NCI-H526 treated with DMSO at 0.1 percent for 48 hours (cell line): Measurements from ENCODE around the gene RAC3.

ENCODE experiments used
- DNase-seq: peaks from one replicate; lab custom pipeline; 2025; lab: John Stamatoyannopoulos, UW

RAC3 gene

DNA sequence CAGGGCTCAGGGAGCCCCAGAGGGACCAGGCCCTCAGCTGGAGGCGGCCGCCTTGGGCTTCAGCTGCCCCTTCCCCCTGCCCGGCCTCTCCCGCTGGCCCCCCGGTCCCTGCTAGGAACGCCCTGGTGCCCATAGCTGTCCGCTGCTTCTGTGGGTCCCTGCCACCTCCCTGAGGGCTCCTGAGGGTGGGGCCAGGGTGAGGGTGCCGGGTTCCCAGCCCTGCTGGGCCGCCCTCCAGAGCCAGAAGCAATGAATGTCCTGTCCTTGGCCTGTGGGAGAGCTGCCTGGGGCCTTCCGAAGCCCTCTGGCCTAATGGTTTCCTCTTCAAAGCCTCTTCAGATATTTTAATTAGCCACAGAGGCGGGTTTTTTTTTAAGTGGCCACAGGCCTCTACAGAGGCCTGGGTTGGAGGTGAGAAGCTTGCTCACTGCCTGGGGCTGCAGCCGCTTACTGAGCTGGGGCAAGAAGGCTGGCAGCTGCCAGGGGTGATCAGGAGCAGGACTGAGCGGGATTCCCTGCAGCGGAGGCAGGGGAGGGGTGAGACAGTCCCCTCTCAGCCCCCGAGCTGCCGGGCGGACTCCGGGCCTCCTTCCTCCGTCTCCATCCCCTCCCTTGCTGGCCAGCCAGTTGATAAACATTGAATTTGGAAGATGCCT is 18.7 kb upstream of the RAC3 start:
- DNase-seq, result no peak

DNA sequence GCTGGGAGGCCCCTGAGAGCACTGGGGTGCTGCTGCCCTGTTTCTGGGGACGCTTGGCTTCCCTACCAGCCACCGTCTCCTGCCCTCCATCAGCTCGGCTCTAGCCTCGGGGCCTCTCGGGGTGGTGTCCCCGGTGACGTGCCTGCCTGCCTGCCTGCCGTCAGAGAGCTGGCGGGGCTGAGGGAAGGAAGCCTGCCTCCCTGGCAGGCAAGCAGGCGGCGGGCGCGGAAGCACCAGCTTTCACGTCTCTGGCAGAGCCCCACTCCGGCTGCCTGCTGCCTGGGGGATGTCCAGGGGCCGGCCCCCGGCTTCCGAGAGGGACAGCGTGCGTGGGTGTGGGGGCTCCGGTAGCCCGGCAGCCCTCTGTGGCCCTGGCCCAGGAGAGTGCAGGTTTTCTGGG is 18.1 kb upstream of the RAC3 start:
- DNase-seq, result no peak

DNA sequence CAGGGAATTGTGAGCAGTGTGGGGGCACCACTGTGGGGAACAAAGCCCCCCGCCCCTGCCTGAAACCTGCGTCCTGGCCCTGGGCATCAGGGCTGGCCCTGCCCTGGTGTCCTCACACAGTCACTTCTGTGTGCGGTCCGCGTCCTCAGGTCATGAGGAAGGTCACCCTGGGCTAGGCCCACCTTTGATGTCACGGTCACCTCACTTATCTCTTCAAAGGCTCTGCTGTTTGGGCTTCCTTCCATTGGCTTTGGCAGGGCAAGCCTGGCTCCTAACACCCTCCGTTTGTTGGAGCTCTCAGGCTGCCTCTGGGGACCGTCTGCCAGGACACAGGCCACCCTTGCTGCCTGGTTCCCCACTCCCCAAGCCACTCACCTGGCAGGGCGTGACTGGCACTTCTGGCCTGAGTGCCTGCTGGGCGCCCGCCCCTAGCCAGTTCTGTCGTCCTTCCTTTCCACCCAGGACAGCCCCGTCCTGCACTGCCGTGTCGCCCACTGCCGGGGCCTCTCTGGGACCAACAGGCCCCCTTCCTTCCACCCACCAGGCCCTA is 17.6 kb upstream of the RAC3 start:
- DNase-seq, result no peak

DNA sequence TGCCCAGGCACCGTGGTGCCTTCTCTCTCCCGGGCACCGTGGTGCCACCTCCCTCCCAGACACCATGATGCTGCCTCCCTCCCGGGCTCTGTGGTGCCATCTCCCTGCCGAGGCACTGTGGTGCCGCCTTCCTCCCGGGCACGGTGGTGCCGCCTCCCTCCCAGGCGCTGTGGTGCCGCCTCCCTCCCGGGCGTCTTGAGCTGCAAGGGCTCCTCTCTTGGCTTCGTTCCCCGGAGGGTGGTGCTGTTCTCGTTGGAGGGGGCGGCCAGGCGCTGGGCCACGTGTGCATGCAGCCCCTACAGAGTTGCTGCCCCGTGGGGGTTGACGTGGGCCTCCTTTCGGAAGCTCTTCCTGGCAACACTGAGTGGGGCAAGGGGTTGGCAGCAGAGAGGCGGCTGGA is 17.0 kb upstream of the RAC3 start:
- no peak for DNase-seq

DNA sequence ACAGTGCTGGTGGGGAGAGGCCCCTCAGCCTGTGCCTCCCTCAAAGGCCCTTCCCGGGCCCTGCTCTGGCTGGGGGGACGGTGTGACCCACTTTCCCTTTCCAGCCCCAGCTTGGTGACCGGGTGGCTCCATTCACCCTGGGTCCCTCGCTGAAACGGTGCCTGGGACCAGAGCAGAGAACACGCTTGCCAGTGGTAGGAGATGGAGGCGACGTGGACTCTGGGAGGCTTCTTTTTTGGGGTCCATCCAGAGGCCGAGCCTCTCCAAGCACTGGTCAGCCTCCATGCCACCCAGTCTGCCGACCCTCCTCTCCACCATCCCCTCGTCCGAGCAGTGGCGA is 16.5 kb upstream of the RAC3 start:
- no peak for DNase-seq

DNA sequence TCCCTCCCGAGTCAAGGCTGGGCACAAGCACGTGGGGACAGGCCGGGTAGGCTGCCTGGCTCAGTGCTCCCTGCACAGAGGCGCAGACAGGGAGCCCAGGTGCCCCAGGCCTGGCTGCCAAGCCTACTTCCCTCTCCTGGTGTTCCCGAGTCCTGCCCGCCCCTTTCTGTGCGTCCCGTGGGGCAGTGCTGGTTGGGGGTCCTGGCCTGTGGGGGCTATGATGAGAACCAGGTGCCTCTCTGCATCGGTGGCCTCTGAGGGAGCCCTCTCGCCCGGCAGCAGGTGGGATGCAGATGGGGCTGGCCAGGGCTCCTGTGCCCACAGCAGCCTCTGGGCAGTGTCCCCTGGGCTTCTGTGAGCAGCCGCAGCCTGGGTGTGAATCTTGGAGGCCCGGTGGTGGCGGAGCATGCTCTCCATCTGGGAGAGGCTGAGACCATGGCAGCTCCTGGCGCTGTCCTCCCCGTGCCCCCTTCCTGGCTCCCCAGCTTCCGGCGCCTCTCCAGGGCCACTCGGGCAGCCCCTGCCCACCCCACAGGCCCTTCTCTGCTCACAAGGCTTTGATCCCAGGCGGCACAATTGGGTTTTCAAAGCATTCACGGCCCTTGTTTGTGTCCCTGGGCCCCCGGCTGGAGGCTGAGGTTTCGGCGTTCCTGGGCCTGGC is 16.0 kb upstream of the RAC3 start:
- DNase-seq, result no peak

DNA sequence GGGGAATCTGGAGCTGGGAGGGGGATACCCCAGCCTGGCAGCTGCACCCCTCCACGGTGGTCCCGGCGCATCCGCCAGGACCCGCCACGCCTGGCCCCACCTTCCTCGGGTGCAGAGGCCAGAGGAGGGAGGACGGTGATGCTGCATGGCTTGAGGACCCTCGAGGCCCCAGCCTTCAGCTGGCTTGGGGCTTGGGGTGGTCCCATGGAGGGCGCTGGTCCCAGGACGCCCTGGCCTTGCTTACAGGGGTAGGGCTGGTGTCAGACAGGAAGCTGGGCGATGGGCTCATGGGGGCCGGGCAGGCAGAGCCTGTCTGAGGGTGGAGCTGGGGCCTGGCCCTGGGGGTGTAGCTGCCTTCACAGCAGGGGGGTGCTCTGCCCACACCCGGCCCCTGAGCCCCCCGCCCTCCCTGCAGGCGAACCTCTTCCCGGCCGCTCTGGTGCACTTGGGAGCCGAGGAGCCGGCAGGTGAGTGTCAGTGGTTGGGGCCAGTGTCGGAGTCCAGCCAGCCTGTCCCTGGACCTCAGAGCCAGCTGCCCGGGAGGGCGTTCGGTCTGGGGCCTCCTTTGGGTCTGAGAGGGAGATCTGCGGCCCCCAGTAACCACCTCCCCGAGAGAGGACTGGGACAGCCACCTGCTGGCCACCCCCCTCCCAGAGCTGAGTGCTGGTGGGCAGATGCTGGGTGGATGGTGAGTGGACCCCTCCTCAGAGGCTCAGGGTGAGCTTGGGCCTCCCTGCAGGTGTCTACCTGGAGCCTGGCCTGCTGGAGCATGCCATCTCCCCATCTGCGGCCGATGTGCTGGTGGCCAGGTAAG is 15.2 kb upstream of the RAC3 start:
- no peak for DNase-seq

DNA sequence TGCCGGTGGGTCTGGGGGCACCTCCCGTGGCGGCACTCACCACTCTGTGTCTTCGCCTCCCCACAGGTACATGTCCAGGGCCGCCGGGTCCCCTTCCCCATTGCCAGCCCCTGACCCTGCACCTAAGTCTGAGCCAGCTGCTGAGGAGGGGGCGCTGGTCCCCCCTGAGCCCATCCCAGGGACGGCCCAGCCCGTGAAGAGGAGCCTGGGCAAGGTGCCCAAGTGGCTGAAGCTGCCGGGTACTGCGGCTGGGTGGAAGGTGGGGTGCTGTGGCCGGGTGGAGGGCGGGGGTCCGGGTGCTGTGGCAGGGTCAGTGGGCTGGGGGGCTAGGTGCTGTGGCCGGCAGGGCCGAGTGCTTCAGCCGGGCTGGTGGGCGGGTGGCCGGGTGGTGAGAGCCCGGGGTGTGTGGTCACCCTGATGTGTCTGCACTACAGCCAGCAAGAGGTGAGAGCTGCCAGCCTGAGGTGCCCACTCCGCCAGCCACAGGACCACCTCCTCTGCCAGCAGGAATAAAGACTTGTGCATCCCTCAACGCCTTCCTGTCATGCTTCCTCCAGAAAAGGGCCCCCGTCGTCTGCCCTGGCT is 14.5 kb upstream of the RAC3 start:
- DNase-seq, result no peak

DNA sequence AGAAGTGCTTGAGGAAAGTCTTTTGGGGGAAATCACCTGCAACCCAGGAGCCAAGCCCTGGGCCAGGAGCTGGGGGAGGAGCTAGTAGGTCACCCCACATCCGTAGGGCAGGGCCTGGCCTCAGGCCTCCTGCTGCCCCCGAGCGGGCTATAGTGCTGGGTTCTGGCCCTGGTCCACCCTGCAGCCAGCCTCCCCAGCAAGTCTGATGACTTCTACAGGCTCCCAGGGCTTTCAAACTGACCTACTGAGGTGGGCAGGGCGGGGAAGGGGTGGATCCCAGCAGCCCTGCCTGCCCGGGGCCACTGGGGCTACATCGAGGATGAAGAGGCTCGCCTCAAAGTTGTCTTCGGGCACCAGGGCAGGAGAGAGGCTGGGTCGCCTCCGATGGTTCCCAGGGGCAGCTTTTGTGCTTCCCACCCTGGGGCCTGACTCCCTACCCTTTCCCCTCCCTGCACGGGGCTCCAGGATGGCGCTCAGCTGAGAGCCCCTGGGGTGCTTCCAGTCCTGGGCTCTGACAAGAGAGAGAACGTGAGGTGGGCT is 13.8 kb upstream of the RAC3 start:
- DNase-seq, result no peak

DNA sequence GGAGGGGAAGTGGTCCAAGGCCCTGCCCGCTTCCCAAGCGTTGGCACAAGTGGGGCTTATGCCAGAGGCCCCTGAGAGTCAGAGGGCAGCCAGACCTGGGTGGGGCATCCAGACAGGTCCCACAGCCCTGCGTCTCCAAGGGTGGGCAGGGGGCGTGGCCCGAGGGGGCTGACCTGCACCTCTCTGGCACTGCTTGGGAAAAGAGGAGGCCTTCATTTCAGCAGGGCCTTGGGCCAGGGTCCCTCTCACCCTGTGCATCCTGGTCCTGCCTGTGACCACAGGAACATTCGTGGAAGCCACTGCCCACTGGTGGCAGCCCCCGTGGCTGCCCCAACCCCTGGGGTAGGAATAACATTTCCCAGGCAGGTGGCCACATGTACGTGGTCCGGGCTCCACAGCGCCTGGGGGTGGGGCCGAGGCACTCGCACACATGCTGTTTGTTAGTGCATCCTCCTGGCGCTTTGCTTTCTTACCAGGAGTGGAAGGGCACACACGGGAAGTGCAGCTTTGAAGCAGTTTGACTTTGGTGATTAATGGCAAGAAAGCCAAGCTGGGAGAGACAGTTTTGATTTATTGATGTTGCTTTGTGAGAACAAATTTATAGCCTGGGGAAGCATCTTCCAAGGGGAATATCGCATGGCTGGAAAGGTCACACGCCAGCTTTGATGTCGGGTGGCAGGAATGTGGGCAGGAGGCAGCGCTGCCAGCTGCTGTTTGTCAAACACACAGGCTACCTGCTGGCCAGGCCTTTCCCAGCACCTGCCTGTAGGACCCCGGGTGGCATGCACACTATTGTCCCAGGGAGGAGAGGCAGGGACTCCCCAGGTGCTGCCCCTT is 13.1 kb upstream of the RAC3 start:
- no peak for DNase-seq

DNA sequence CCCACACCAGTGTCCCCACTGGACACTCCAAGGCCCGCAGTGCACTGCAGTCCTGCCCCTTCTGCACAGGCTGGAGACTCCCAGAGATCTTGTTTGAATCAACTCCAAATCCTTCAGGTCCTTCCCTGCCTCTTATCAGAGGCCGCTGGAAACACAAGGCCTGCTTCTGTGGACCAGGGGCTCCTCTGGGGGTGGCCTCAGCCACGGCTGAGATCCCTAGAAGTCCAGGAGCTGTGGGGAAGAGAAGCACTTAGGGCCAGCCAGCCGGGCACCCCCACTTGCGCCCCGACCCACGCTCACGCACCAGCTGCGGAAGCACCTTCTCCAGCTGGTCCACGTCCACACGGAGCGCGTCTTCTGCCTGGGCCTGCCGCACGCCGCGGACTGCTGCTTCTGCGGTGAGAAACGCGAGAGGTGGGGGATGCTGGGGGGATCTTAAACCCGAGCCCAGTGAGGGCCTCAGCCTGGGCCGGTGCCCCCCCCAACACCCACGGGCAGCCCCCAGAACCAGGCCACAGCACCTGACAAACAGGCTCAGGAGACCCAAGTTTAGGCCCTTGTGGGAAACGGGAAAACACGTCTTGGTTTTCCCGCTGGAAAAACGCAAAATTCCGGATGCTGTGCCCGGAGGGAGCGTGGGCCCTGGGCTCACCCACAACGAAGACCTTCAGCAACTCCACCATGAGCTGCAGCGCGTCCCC is 12.3 kb upstream of the RAC3 start:
- no peak for DNase-seq

DNA sequence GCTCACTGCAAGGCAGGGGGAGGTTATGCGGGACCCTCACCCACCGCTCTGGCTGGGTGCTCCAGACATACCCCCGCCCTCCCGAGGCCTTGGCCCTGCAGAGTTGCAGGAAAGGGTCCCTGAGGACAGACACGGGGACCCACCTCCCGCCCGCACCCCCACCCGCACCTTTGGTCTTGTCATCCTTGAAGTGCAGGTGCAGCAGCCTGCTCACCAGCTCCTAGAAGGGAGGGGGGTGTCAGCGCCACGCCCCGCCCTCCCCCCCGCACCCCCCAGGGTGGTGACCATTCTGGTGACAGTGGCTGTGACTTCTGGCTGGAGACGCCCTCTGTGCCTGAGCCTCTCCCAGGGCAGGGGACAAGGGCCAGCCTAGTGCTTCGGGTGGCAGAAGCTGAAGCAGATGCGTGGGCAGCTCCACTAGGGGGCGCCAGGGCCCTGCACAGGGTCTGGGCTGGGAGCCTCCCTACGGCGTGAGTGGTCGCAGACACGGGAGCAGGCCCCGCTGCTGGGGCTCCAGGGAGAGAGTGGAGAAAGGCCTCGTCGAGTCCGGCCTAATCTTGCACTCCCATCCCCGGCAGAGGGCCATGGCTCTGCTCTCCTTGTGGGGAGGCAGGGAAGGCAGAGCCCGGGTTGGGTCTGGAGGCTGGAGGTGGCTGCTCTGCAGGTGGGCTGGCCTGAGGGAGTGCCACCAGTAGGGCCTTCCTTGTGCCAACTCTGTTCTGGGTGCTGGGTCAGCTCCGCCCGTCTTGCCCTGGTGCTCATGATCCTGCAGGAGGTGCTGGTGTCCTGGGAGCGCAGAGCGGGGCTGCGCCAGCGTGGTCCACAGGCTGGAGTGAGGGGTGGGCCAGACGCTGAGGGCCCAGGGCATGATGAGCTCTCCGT is 11.5 kb upstream of the RAC3 start:
- DNase-seq, result peak; percentile 29

DNA sequence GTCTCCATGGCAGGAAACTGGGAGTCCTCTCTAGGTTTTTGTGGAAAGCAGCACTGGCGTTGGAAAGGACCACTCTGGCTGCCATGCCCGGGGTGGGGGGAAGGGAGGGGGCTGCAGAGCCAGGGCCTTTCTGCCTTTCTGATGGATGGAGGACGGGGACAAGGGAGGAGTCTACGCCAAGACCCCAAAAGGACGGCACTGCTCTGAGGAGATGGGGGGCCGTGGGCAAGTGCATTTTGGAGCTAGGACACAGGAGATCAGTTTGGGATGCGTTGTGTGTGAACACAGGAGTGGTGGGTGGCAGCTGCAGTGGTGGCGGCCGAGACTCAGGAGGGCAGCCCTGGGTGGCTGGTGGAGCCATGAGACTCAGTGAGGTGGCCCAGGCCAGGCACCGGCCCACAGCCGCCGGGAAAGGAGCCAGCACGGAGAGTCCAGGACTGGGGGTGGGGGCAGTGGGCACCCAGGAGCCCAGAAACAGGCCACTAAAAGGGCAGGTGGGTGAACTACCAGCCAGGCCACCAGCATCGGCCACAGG is 10.8 kb upstream of the RAC3 start:
- DNase-seq, result no peak

DNA sequence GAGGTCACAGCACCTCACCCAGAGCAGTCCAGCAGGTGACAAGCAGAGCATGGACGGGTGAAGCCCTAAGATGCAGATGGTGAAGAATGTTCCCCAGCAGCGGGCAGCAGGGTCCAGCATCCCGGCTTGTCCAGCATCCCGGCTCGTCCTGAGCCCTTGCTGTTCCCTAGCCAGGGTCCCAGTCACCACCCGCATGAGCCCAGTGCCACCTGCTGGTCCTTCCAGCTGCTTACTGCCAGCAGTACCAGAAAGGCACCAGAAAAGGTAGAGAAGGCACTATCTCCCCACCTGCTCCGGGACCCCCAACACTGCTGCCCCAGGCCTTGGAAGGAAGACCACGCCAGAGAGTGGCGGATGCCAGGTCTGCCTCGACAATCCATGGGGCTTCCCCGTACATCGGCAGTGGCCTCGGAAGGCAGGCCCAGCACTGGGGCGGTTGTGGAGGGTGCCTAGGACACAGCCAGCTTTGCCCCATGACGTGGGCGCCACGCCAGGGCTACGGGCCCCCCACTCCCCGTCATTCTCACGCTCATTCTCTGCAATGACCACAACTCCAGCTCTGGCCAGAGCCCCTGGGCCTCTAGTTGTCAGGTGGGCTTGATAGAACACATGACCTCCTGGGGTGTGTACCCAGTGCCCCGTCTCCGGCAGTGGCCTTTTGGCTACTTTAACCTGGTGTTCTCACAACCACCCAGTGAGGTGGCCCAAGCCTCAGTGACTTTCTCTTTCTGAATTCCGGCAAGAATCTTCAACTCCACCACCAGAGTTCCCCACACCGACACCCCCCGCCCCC is 10.2 kb upstream of the RAC3 start:
- peak; percentile 30 for DNase-seq

DNA sequence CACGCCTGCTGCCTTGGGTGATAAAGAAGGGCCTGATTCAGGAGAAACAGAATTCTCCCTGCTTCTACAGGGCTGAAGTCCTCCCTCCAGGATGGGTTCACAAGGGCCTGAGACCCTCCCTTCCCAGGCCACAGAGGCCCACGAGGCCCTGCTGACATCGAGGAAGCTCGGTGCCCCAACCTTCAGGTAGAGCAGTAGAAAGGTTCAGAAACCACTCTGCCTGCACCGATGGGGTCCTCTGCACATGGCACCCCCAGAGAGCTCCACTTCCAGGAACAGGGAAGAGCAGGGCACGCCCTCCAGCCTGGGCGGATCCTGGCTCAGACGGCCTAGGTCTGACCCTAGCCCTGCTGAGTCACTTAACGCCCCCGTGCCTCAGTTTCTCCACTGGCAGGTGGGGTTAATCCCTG is 9.6 kb upstream of the RAC3 start:
- no peak for DNase-seq

DNA sequence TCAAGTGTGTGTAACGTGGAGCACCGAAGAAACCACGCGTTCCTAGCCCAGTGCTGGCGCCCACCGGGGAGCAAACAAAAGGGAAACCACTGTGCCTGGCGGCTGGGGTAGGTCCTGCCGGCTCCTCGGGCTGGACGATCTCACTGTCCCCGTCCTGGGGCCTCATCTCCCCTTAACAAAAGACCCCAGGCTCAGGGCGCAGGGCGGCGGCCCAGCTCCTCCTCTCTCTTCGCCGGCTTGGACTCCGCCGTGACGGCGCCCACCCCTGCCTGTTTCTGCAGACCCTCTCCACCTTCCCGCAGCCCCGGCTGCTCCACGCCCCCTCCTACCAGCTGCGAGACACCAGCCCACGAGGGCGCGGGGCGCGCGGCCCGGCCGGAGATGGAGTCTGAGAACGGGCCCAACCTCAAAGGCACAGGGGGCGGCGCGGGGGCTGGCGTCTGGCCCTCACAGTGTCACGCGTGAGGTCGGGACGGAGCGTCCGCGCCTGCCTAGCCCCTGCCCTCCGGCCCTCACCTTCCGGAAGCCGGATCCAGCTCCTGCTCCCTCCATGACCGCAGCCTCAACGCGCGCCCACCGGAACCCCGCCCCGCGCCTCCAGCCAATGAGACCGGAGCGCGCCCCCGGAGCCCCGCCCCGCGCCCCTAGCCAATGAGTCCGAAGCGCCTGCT is 9.0 kb upstream of the RAC3 start, which contains the start of gene CENPX:
Gene CENPX, minus strand, starts transcription at position 569 of the 671 bp plus-strand sequence. Its CDS starts 17 bp downstream, at position 552.
- no peak for DNase-seq

DNA sequence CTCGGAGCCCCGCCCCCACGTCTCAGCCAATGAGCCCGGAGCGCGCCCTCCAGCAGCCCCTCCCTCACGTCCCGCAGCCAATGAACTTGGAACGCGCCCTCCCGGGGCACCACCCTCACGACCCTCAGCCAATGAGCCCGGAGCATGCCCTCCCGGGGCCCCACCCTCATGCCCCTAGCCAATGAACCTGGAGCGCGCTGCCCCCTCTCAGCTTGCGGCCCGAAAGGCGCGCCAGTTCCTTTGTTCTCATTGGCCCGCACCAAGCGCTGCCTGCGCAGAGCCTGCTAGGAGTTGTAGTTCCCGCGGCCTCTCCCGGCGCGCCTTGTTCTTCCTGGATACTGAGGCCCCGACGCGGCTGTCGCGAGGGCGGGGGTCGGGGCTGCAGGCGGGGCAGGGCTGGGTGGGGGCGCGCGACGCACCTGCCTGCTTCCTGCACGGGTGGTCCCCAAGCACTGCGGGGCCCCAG is 8.5 kb upstream of the RAC3 start, which contains the start of gene LRRC45:
Gene LRRC45, plus strand, starts transcription at position 325 of the 466 bp plus-strand sequence. CDS start 339 bp downstream, outside the sequence.
- peak; percentile 99 for DNase-seq
